ENCODE data around the gene ZNF646.
A peak's percentile ranks its signal among the peaks of the same experiment; 100 is the strongest.
"Not testable (repeated sequence)": the region's sequence is repeated elsewhere in the genome, so short reads cannot be mapped to it uniquely, and the experiment has no call there.

The ZNF646 gene

GRCh38 chr16:31094088-31094423 is 19.8 kb downstream of the ZNF646 start:
- no peak for DNase-seq (ENCODE audit: low spot score)
- TF ChIP-seq, protein P1, sequence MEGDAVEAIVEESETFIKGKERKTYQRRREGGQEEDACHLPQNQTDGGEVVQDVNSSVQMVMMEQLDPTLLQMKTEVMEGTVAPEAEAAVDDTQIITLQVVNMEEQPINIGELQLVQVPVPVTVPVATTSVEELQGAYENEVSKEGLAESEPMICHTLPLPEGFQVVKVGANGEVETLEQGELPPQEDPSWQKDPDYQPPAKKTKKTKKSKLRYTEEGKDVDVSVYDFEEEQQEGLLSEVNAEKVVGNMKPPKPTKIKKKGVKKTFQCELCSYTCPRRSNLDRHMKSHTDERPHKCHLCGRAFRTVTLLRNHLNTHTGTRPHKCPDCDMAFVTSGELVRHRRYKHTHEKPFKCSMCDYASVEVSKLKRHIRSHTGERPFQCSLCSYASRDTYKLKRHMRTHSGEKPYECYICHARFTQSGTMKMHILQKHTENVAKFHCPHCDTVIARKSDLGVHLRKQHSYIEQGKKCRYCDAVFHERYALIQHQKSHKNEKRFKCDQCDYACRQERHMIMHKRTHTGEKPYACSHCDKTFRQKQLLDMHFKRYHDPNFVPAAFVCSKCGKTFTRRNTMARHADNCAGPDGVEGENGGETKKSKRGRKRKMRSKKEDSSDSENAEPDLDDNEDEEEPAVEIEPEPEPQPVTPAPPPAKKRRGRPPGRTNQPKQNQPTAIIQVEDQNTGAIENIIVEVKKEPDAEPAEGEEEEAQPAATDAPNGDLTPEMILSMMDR (IDR thresholded peaks at IDR 0.05; ENCODE audit: extremely low read depth, missing control alignments) = no peak

GRCh38 chr16:31094424-31095120 is 20.4 kb downstream of the ZNF646 start, which contains the start of gene VKORC1:
Gene VKORC1 (minus strand): TSS chr16:31094797. CDS start chr16:31094729, 68 bp downstream.
- TF ChIP-seq, protein P1 (IDR thresholded peaks at IDR 0.05; ENCODE audit: extremely low read depth, missing control alignments) = no peak
- peak; percentile 92 for DNase-seq (ENCODE audit: low spot score)

- DNase-seq (ENCODE audit: low spot score) = no peak
- TF ChIP-seq, protein P1 (IDR thresholded peaks at IDR 0.05; ENCODE audit: extremely low read depth, missing control alignments) = no peak
Measured at GRCh38 chr16:31099860-31100638, 25.8 kb downstream of the ZNF646 start.

- DNase-seq (ENCODE audit: low spot score) = not testable (repeated sequence)
Measured at GRCh38 chr16:31100876-31101641, 26.8 kb downstream of the ZNF646 start.

- TF ChIP-seq, protein P1 (IDR thresholded peaks at IDR 0.05; ENCODE audit: extremely low read depth, missing control alignments) = peak; percentile 72
- DNase-seq (ENCODE audit: low spot score) = peak; percentile 91
Measured at GRCh38 chr16:31105677-31106213, 31.5 kb downstream of the ZNF646 start.

- DNase-seq (ENCODE audit: low spot score) = no peak
- TF ChIP-seq, protein P1 (IDR thresholded peaks at IDR 0.05; ENCODE audit: extremely low read depth, missing control alignments) = no peak
Measured at GRCh38 chr16:31106509-31107464, 32.6 kb downstream of the ZNF646 start.

DNA sequence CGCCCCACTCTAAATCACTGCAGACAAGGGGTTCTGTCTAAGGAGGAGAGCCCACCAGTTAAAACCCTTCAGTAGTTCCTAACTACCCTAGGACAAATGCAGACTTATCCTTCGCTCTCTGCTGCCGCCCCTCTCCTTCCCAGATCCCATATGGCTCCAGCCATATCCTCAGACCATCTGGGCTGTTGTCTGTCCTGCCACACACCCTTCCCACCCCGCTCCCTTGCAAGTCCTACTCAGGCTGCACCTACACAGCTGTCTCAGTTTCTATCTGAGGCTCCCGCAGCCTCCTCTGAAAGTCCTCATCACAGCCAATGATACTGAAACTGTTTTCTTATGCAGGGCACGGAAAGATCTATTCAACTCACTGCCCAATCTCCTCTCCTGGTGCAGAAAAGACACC is 33.2 kb downstream of the ZNF646 start:
- DNase-seq (ENCODE audit: low spot score) = peak; percentile 85
- TF ChIP-seq, protein P1 (IDR thresholded peaks at IDR 0.05; ENCODE audit: extremely low read depth, missing control alignments) = no peak

All from GM20000 (cell line).